GM19452 (cell line): ENCODE results near the gene GLUL.
"Not testable (repeated sequence)": the region's sequence is repeated elsewhere in the genome, so short reads cannot be mapped to it uniquely, and the experiment has no call there.

ENCODE experiments used
- ATAC-seq: cut with Tn5 transposase; IDR thresholded peaks from one replicate; pipeline ENCODE4 v1.9.1; 2021; ENCODE audit not compliant: unreplicated experiment

Gene GLUL

DNA sequence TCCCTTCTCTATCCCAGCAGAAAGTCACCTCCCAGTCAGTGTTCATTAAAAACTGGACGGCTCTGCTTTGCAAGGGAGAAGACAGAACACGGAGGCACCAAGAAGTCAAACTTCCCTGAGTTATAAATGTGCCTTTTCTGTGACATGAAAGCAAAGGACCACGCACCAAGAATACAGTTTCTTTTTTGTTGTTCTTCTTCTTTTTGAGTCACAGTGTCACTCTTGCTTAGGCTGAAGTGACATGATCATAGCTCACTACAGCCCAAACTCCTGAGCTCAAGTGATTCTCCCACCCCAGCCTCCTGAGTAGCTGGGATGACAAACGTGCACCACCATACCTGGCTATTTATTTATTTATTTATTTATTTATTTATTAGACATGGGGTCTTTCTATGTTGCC lies 22.7 kb downstream of the GLUL start:
- ATAC-seq, result no peak

DNA sequence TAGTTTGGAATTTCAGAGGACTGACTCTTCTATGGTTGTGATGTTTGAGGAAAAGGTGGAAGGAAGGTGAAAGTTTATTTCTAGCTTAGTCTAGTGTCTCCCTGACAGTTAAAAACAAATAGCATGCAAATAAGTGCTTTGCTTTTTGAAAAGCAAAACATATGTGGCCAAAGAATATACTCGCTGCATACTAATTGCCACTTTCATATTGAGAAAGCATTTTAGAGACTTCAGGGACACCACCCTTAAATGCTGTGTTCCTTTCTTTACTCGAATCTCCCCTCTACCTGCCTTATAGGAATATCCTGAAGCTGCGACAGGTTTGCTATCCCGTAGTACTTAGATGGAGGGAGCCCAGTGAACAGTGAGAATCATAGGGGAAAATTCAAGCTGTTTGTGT lies 23.2 kb downstream of the GLUL start:
- no peak for ATAC-seq

DNA sequence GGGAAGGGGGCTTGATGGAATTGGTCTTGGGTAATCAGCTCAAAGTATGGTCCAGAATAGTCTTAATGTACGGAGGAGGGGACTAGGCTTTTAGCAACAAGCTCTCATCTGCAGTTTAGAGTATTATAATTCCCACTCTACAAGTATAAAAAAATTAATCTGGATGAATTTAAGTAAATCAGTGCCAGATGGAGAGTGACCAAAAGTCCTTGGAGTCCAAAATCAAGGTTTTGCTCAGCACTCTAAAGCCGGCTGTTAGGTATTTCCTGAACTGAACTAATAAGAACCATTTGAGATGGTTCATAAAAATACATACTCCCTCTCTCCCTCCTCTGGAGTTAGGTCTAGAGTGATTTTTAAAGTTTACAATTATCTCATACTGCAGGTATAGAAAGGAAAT lies 23.7 kb downstream of the GLUL start:
- no peak for ATAC-seq

DNA sequence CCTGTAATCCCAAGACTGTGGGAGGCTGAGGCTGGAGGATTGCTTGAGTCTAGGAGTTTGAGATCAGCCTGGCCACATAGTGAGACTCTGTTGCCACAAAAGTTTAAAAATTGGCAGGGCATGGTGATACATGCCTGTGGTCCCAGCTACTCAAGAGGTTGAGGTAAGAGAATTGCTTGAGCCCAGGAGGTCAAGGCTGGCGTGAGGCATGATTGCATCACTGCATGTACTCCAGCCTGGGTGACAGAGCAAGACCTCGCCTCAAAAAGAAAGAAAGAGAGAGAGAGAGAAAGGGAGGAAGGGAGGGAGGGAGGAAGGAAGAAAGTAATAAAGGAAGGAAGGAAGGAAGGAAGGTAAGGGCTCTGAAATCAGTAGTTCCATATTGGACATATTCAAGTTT lies 25.0 kb downstream of the GLUL start:
- ATAC-seq, result no peak

DNA sequence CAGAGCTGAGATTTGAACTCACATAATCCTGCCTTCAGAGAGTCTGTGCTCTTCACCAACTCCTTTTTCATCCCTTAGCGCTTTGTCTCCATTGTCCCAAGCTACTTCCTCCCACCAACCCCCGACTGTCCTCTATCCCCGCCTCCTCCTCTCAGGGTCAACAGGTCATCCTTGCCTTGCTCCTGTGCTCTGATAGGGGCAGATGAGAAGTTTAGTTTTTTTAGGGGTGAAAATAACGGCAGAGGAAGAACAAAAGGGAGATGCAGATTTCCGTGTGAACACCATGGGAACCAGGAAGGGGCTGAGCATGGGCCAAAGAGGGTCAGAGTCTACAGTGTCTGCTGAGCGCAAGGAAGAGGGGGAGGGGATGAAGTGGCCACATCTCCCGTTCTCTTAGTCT lies 31.9 kb downstream of the GLUL start:
- no peak for ATAC-seq

DNA sequence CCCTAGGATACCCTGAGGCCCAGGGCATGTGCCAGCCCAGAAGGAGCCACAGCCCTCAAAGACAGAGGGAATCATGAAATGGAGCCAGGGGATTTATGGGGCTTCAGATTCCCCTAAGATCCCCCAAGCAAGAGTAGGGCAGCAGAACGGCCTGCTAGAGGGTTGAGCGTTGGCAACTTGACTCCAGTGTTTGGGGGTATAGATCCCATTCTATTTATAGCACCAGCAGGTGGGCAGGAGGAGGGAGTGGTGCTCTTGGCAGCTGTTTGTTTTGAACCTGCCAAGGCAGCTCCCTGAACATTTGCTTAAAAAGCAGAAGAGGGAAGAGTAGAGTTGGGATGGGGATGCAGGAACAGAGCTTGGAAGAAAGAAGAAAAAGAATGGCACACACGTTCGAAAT lies 33.7 kb downstream of the GLUL start:
- ATAC-seq, result no peak

DNA sequence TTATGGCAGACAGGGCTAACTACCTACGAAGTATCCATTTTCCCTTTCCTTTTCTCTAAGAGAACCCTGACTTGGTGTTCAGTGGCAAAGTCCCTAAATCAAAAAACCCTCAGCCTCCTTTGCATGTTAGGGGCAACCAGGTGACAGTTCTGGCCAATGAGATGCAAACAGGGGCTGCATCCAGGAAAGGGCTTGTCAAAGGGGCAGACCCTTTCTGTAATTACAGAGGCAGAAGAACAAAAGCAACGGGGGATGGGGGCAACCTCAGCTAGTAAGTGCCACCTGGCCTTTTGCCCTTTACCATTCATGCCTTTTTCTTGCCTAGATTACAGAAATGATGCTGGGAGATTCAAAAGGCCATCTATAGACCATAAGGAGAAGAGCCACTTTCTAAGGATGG lies 34.4 kb downstream of the GLUL start:
- no peak for ATAC-seq

DNA sequence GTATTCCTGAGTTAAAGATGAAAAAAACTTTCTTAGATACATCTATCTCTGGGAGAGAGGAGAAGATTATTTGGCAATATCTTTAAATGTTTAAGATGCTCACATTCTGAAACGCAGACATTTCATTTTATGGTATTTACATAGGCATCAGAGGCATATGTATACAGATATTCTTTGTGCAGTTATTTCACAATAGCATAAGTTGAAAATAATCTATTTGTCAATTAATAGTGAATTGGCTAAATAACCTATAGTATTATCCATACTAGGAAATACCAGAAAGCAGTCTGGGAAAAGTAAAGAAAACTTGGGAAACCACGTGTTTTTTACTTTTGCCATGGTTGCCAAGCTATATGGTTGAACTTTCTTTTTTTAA lies 35.9 kb downstream of the GLUL start:
- ATAC-seq, result no peak

DNA sequence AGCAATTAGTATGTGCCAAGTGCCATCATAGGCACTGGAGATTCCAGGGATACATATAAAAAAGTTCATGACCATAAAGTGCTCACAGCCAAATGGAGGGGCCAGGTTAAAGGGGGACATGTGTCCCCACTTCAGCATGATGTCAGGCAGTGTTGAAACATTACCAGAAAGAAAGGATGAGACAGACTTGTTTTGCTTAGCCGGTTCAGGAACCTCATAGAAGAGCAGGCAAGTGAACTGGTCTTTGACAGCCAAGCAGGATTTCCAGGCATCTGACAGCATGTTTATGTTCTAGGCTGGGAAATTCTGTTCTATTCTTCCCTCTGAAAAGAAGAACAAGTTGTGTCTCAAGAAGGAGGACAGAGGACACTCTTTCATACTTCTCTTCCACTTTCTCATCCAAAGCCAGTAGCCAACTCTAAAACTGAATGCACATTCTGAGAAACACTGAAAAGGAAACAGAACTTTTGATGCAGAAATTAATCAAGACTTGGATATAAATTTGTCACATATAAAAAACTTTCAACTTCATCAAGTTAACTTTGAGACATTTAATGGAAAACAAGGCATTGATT lies 39.7 kb downstream of the GLUL start:
- ATAC-seq, result no peak

DNA sequence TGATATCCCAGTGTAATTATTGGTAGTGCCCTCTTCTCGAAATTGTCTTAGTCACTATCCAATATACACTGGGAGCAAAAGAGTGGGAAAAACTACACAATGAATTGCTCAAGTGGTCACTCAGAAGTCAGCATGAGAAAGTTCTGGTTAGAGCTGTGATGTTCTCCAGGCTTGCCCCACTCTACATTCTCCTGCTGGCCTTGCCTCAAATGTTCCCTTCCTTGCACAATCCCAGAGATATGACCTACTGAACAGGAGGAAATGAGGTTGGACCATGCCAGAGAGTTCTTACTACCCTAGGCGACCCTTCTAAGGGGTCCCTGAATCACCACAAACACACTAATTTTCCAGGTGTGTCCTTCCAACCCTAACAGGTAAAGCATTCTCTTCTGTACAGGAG lies 40.8 kb downstream of the GLUL start:
- no peak for ATAC-seq

DNA sequence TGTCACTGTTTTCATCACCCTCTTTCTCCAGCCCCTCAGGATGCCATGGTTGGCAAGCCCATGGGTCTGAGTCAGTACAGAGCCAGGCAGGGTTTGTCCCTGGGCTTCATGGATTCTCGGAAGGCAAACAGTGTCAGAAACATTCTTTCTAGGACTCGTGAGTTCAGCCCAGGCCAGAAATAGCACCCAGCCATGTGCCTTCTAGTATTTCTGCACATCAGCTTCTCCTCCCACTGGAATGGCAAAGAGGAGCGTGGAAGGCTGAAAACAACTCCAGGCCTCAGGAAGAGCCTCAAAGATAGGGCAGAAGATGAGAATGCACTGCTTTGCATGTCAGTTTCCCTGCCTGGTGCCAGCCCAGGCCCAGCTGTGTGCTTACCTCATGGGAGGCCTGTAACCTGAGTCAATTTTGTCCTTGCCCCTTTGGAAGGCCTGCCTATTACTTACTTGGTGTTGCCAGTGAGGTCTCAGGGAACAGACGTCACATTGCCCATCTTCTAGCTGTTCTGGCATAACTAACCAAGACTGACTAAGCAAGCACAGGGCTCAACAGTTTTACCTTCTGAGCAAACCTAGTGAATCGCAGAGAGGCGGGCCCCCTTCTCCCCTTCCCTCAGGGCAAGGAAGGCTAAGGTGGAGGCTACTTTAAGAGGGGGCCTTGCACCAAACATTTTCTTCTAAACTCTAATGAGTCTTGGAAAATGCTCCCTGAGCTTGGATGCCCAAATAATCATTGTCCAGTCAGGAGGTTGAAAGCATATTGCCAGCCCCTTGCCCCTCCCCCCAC lies 42.4 kb downstream of the GLUL start:
- no peak for ATAC-seq

DNA sequence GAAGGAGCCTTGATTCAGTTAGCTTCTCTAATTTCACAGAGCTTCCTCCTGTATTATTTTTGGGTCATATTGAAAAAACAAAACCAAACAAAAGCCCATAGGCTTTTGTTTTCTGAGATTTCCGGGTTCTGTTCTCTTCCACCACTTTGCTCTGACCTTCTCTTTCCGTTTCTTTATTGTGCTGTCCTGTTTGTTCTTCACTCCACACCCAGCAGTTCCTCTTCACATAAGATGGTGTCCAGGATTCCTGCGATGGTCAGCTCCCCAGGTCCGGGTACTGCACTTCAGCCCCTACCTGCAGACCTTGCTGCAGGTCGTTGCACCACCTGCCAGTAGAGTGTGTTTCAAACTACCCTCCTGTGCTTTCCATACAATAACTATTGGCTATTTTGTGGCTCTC lies 44.6 kb downstream of the GLUL start:
- no peak for ATAC-seq

DNA sequence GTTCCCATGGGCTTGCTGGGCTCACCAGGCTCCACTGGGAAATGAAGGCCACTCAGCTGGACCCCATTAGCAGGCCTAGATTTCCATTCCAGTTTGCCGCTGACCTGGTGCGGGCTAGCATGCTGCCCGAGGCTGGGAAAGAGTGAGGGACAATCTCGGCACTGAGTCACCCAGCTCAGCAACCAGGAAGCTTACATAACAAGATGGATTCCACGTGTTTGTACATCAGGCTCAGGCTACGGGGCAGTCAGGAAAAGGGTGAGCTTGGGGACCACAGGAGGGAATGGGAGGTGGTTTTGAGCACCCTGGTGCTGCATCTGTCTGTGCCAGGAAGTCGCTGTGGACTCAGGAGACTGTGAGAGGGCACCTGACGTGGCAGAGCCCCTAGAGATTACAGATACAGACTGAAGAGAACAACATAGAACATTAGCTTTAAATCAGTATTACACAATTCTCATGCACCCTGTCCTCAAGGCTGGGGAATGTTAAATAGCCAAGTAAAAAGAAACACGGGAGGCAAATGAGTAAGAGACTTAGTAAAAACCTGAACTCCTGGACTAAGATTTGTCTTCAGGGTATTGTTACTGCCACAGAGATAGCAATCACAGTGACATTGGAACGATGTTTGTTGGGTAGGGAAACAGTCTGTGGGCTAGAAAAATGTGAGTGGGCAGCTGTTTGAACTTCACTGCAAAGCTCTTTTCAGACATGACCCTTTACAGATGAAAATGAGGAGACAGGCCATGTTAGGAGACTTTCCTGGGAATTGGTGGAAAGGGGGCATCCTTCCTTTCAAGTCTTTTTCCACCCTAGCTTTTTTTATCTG lies 51.1 kb downstream of the GLUL start:
- ATAC-seq, result no peak

DNA sequence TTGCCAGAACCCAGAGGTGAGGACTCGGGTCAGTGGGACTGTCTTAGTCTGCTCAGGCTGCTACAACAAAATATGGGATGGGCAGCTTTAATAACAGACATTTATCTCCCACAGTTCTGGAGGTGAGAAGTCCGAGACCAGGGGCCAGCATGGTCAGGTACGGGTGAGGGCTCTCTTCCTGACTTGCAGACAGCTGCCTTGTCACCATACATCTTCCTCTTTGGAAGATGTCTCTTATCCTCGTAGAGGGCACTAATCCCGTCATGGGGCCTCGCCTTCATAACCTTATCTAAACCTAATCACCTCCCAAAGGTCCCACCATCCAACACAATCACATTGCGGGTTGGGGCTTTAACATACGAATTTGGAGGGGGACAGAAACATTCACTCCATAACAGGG lies 51.9 kb downstream of the GLUL start:
- ATAC-seq, result no peak

DNA sequence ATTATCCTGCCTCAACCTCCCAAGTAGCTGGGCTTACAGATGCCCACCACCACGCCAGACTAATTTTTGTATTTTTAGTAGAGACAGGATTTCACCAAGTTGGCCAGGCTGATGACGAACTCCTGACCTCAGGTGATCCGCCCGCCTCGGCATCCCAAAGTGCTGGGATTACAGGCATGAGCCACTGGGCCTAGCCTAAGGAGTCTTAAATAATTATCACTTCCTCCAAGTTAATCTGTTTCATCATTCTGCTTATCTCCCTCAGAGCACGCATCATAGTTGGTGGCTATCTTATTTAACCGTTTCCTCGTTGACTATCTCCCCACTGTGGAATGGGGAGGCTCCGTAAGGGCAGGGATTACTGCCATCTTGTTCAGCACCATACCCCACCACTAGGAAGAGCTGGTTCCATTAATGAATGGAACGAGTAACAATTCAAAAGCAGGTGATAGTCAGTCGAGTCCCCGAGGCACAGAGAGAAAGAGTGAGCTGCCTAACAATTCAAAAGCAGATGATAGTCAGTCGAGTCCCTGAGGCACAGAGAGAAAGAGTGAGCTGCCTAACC lies 52.7 kb downstream of the GLUL start:
- ATAC-seq, result no peak

DNA sequence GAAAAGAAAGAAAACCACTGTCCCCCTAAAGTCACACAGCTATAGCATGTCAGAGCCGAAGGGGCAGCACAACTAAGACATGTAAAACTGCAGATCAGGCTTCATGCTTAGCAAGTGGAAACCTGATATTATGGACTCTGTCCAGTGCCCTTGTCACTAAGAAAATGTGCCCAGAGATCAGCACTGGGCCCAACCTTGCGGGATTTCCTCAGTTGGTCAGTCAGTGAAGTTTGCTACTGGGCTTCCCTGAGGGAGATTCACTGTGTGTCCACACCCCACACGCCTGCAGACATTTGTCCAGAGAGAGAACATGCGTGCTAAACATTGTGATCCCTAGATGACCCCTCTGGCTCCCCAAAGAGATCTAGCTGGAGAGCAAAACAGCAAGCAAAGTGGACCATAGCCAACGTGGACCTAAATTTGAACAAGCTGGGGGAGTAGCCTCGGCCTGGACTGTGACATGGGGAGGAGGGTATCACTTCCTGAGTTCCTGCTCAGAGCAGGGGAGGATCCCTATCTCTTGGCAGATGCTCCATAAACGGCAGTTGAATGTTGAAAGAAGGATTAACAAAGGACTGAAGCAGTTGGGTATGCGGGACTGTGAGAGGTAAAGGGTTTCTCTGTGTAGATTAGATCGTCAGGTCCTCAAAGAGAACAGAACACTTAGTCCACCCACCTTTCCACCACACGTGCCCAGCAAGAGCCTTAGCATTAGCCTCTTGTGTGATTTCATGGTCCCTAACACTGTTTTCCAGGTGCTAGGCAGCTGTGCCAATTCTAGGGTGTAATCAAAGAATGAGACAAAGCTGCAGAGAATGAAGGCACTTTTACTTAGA lies 53.6 kb downstream of the GLUL start:
- ATAC-seq, result no peak

DNA sequence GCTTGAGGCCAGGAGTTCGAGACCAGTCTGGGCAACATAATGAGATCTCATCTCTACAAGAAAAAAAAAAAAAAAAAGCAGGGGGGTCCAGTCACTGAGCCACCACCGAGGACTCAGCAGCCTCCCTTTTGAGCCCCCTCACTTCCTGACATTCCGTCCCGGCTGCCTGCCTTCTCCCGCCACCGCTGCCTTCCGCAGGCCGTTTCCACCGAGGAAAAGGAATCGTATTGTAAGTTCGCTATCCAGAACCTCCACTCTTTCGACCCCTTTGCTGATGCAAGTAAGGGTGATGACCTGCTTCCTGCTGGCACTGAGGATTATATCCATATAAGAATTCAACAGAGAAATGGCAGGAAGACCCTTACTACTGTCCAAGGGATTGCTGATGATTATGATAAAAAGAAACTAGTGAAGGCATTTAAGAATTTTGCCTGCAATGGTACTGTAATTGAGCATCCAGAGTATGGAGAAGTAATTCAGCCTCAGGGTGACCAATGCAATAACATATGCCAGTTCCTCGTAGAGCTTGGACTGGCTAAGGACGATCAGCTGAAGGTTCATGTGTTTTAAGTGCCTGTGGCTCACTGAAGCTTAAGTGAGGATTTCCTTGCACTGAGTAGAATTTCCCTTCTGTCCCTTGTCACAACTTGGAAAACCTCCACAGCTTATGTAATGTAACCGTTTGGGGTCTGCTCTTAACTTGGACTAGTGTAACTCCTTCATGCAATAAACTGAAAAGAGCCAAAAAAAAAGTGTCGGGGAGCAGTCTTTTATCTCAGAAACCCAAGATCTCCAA lies 55.6 kb downstream of the GLUL start:
- no peak for ATAC-seq

DNA sequence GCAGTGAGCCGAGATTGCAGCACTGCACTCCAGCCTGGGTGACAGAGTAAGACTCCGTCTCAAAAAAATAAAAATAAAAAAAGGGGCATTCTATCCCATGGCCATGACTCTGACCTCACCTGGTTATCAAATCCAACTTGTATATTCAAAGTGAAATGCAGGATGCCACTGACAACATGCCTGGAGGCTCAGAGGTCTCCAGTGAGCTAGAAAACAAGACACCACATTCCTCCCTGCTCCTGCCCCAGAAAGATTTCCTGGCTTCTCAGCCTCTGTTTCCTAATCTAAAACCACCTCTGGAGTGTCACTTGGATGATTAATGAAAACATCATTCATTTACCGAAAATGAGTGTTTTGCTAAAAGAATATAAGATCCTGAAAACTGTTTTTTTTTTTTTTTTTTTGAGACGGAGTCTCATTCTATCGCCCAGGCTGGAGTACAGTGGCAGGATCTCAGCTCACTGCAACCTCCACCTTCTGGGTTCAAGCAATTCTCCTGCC lies 58.5 kb downstream of the GLUL start:
- not testable (repeated sequence) for ATAC-seq

DNA sequence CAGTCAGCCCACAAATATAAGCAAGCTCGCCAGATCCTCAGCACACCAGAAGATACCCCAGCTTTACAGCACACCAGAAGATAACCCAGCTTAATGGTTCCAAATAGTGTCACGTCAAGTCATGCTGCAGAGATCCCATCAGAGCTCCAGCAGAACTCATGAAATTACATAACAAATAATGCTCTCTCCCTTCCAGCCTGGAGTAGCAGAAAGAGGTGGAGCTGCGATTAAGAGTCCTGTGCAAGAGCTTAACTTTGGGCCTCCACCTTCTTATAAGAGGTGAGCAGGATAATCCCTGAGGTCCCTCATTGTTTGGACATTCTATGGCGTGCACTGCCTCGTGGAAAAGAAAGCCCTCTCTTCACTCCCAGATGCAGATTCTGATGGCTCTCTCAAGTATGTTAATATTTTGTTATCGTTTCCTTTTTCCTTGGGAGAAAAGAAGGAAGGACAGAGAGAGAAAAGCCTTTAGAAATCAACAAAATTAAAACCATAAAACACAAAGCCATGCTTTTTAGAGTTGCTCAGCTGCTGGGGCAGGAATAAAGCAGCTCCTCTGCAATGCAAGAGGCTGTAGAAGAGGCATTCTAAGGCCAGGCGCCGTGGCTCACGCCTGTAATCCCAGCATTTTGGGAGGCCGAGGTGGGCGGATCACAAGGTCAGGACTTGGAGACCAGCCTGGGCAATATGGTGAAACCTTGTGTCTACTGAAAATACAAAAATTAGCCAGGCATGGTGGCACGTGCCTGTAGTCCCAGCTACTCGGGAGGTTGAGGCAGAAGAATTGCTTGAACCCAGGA lies 59.1 kb downstream of the GLUL start:
- ATAC-seq, result no peak
